Astrocyte of the spinal cord (primary cell): ENCODE measurements around the gene SP7.

Experiments used
- DNase-seq: peaks from one replicate; pipeline ENCODE4 v3.0.0; 2011; ENCODE audit warnings: low read depth, low spot score
- H3K4me3 ChIP-seq: 2 replicates; pipeline ENCODE4 v1.5.1; 2011; ENCODE audit warnings: low read depth, mild to moderate bottlenecking, low read length, moderate library complexity
- in situ Hi-C: cut with HindIII; loops from 2 replicates; pipeline ENCODE4 v1.10.0; 2017; ENCODE audit warnings: low sequenced_read_pairs
- TF ChIP-seq, protein P1 (sequence below): IDR thresholded peaks from 2 replicates; pipeline ENCODE4 v1.5.1; 2012; ENCODE audit warnings: low read depth, mild to moderate bottlenecking, low read length, inconsistent platforms

Gene SP7

DNA sequence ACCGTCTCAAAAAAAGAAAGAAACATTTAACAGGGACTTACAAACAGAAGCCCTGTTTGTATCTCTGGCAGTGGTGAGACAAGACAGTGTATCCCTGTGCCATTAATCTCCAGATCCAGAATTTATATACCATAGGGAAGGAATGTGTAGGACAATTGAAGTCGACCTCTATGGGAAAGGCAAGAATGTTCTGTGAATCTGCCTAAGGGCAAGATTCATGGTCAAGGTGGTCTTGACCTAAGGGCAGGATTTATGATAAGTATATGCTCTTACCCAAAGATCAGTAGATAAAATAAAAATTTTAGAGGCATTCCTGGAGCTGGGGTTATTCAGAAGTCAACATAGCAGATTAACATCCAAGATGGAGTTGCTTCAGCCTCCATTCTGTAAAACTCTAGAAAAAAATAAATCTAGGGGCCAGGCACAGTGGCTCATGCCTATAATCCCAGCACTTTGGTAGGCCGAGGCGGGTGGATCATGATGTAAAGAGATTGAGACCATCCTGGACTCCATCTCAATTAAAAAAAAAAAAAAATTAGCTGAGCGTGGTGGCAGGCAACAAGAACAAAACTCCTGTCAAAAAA, 22.8 kb upstream of the SP7 start:
- H3K4me3 ChIP-seq: no peak overlapping the region
- TF ChIP-seq, protein P1, sequence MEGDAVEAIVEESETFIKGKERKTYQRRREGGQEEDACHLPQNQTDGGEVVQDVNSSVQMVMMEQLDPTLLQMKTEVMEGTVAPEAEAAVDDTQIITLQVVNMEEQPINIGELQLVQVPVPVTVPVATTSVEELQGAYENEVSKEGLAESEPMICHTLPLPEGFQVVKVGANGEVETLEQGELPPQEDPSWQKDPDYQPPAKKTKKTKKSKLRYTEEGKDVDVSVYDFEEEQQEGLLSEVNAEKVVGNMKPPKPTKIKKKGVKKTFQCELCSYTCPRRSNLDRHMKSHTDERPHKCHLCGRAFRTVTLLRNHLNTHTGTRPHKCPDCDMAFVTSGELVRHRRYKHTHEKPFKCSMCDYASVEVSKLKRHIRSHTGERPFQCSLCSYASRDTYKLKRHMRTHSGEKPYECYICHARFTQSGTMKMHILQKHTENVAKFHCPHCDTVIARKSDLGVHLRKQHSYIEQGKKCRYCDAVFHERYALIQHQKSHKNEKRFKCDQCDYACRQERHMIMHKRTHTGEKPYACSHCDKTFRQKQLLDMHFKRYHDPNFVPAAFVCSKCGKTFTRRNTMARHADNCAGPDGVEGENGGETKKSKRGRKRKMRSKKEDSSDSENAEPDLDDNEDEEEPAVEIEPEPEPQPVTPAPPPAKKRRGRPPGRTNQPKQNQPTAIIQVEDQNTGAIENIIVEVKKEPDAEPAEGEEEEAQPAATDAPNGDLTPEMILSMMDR: no peak
- no peak for DNase-seq
- in situ Hi-C loops: no loop called here

DNA sequence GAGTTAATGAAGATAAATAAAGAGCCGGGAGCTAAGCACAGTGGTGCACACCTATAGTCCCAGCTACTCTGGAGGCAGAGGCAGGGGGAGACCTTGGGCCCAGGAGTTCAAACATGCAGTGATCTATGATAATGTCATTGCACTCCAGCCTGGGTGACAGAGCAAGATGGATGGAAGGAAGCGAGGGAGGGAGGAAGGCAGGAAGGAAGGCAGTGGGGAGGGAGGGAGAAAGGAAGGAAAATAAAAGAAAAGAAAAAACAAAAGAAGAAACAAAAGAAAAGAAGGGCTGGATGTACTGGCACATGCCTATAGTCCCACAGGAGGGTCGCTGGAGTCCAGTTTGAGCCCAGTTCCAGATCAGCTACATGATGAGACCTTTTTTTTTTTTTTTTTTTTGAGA, 19.0 kb upstream of the SP7 start:
- in situ Hi-C loops: no loop called here
- H3K4me3 ChIP-seq: no peak overlapping the region
- no peak for DNase-seq
- TF ChIP-seq, protein P1: no peak

DNA sequence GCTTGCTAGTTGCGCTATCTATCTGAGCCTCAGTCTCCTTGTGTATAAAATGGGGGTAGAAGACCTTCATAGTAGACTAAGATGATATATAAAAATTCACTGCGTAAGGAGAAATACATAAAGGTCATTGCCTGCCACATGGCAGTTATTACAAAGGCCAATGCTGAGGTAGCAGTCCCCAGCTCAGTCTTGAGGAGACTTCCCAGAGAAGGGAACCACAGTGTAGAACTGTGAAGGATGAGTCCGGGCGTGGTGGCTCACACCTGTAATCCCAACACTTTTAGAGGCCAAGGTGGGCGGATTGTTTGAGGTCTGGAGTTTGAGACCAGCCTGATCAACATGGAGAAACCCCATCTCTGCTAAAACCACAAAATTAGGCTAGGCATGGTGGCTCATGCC, 17.1 kb upstream of the SP7 start:
- no peak overlapping the region for H3K4me3 ChIP-seq
- TF ChIP-seq, protein P1: no peak
- in situ Hi-C loops: no loop called here
- no peak for DNase-seq

DNA sequence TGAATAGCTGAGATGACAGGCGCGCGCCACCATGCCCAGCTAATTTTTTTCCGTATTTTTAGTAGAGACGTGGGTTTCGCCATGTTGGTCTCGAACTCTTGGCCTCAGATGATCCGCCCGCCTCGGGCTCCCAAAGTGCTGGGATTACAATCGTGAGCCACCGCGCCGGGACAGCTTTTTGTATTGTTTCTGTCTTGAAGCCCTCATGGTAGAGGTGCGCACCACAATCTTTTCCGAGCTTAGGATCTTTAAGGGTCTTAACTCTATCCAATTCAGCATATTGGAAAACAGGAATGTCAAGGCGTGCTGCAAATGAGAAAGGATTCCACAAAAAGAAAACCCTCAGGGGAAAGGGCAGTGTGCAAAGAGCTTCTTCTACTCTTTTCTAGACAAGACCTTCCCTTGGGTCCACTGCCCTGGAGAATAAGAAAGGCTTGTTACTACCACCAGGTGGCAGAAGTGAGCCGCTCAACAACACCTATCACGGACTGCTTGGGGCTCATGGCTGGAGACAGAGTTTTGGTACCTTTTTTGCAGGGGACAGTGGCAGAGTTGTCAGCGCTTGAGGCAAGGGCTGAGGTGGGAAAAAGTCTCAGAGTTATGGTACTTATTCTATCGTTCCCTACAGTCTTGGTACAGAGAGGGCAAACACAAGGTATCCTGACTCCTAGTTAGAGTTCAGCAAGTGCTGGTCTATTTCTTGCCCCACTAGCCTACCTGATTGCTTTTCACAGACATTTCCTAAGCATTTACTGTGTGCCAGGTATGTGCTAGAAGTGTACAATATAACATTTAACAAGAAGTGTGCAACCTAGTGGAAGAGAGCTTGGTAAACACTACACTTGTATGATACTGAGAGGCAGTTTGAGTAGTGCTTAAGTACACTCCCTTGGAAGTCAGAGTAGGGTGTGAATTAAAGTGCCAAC, 16.4 kb upstream of the SP7 start:
- in situ Hi-C loops: no loop called here
- DNase-seq: peak; percentile 85
- H3K4me3 ChIP-seq: no peak overlapping the region
- TF ChIP-seq, protein P1: peak; percentile 82

DNA sequence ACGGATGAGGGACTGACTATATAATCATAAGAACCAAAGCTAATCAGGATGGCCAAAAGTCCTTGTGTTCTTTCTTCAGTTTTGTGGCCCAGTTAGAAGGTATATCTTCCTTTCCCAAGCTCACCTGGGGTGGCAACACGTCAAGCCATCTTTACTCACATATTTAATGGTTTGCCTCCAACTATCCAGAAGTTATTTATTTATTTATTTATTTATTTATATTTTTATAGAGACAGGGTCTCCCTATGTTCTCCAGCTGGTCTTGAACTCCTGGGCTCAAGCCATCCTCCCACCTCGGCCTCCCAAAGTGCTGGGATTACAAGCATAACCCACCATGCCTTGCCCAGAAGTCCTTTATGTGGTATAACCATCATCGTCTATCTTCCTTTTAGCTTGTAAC, 11.8 kb upstream of the SP7 start:
- DNase-seq: no peak
- in situ Hi-C loops: no loop called here
- TF ChIP-seq, protein P1: no peak
- H3K4me3 ChIP-seq: no peak overlapping the region

DNA sequence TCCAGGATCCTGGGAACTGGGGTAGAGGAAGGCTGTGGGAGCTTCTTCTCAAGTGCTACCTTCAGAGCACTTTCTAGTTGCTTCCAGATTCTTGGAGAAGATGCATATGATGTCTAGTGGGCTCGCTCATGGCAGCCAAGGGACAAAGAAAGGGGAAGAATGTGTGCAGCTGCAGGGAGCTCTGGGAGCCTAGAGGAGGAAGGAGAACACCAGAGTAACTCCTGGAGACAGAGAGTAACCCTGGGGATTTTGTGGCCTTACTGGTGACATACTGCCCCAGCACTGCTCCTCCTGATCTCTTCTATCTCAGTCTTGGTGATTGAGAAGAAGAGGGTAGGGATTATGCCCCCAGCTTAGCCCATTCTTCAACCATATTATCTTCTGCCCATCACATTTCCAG, 10.3 kb upstream of the SP7 start:
- H3K4me3 ChIP-seq: no peak overlapping the region
- in situ Hi-C loops: no loop called here
- TF ChIP-seq, protein P1: no peak
- DNase-seq: no peak
